Medulla oblongata (tissue), 1 donor: ENCODE results near the gene PNPLA7.
"Not testable (repeated sequence)": the region's sequence is repeated elsewhere in the genome, so short reads cannot be mapped to it uniquely, and the experiment has no call there.

Experiments
- DNase-seq: peaks from one replicate; pipeline ENCODE4 v3.0.0-alpha.2; 2015; ENCODE audit errors: extremely low spot score

Gene PNPLA7

DNA sequence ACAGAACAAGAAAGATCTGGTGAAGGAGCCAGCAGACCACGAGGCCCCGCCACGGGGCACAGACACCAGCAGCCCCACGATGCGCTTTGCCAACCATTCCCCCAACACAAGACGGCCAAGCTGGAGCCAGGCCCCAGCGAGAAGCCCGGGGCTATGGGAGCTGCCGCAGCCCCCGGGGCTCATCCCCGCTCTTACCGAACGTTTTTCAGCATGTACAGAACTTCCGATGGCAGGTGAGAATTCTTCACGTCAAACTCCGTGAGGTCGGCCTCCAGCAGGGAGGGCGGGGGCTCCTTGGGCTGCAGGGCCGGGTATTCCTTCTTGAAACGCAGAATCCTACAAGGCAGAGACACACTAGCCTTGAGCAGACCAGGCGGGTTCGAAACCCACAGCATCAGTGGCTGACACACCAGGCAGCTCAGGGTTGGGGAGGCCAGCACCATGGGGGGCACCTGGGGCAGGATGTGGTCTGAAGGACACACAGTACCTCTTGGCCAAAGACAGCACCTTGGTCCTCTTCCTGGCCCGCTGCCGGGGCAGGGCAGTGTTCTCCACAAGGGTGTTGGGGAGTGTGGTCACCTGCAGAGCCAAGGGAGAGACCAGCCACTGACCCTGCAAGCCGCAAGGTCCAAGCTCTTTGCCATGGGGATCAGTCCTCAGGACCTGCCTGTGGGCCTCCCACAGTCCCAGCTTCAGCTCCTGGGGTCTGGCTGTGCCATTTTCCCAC lies 6.8 kb downstream of the PNPLA7 start:
- no peak for DNase-seq

- no peak for DNase-seq
These were observed 7.7 kb downstream of the PNPLA7 start for GRCh38 chr9:137542486-137542885.

- no peak for DNase-seq
These were observed 9.7 kb downstream of the PNPLA7 start for GRCh38 chr9:137540536-137540935.

DNA sequence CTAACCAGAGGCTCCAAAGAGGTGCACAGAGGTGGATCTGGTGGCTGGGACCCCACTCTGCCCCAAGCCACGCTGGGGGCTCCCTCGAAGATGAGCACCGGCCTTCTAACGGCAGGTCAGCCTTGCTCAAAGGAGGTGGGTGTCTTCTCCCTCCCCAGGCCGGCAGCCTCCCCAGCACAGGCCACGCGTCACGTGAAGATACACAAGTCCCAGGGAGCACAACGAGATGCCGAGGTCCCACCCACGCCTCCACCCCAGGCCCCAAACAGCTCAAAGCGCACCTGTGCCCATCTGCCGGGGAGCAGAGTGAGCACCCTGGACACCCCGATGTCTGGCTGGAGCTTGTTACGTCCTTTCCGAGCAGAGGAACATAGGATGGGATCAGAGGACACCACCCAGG lies 12.1 kb downstream of the PNPLA7 start:
- no peak for DNase-seq

- DNase-seq, result not testable (repeated sequence)
These were observed 13.5 kb downstream of the PNPLA7 start for GRCh38 chr9:137536594-137537131.

GRCh38 chr9:137535120-137535428 lies 15.1 kb downstream of the PNPLA7 start:
- DNase-seq, result no peak

- peak; percentile 48 for DNase-seq
These were observed 15.7 kb downstream of the PNPLA7 start for GRCh38 chr9:137534256-137535119.

GRCh38 chr9:137532891-137533468 lies 17.2 kb downstream of the PNPLA7 start:
- not testable (repeated sequence) for DNase-seq

DNA sequence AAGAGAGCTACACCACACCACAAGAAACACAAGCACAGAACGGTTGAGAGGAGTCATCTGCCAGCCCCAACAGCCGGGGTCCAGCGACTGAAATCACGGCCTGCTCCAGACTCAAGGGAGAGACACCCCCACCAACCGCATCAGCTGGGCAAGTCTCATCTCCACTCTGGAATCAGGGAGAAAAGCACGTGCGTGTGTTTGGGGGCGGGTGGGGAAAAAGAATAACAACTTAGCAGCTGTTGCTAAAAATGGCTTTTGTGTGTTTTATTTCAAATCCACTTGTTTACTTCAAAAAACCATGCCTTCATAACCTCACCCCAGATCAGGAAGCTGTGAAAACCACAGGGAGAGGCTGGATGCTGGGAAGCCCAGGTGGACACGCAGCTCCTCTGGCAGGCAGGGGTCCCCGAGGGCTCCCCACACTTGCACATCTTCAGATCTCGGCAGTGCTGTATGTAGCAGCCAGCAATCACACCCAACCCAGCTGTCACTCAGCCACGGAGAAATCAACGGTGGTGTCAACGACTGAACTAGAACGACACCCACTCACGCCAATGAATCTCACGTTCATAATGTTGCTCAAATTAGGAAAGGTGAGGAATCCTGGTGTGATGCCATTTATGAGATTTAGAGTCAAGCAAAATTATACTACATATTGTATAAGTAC lies 19.0 kb downstream of the PNPLA7 start:
- no peak for DNase-seq

- no peak for DNase-seq
These were observed 19.9 kb downstream of the PNPLA7 start for GRCh38 chr9:137530331-137530730.

DNA sequence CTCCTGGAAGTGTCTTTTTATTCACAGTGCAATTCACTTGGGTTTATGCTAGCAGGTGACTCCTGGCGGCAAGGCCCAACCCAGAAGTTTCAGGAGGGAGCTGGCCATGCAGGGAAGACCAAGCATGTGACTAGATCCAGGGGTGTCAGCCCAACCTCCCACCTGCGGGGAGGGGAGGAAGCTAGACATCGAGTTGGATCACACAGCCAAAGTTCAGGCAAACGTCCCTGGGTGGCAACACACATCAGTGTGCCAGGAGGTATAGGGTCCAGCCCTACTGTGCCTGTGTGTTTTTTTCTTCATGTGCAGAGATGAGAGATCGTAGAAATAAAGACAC lies 25.3 kb downstream of the PNPLA7 start:
- no peak for DNase-seq

GRCh38 chr9:137524161-137524980 lies 25.8 kb downstream of the PNPLA7 start:
- no peak for DNase-seq

DNA sequence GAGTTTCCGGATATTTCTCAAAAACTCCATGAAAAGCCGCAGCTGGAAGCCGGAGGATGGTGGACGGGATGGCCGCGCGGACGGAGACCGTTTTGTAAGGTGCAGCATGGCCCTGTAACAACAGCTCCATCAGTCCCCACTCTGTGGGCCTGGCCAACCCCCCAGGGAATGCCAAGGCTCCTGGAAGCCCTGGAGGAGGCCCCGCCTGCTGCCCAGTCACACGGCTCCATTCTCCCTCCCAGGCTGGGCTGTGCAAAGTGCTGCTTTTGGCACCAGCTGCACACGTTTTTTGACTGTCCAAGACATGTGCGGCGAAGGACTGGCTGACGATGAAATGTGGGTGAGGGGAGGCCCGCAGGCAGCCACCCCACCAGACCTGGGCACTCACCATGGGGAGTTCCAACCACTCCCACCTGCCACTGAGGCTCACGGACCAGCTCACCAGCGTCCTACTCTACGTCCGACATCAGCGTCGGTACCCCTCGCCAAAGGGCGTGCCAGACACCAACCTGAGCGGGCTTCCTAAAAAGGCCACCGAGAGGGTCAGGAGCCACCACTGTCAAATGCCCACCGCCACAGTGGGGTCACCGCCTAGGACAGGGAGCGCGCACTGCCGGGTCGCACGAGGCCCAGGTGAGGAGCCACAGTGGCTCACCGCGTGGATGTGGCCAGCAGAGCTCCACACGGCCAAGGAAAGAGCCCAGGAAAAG lies 27.3 kb downstream of the PNPLA7 start:
- no peak for DNase-seq

- no peak for DNase-seq
These were observed 28.7 kb downstream of the PNPLA7 start for GRCh38 chr9:137521405-137521985.

GRCh38 chr9:137520614-137521404 lies 29.4 kb downstream of the PNPLA7 start:
- DNase-seq, result no peak

GRCh38 chr9:137519553-137519952 lies 30.6 kb downstream of the PNPLA7 start:
- DNase-seq, result no peak

DNA sequence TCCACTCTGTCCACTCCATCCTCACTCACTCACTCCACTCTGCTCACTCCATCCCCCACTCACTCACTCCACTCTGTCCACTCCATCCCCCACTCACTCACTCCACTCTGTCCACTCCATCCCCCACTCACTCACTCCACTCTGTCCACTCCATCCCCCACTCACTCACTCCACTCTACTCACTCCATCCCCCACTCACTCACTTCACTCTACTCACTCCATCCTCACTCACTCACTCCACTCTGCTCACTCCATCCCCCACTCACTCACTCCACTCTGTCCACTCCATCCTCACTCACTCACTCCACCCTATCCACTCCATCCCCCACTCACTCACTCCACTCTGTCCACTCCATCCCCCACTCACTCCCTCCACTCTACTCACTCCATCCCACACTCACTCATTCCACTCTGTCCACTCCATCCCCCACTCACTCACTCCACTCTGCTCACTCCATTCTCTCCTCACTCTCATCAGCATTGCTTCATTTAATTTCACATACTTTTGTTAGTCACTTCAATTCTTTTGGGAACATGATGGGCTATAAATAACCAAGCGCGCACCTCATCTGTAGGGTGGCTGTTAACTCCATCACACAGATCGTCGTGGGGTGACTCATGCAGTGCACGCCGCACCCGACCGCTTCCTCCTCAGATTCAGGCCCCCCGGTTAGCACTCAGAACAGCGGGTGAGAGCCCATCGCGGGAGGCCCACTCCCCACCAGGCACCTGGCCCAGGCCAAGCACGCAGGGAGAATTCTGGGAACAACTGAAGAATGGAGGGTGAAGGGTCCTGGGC lies 31.3 kb downstream of the PNPLA7 start:
- not testable (repeated sequence) for DNase-seq

- DNase-seq, result no peak
These were observed 33.9 kb downstream of the PNPLA7 start for GRCh38 chr9:137516144-137516917.
